GM23338 (cell line): ENCODE results near the gene OXCT2. TPM values are rescaled to one million over a fixed set of nuclear protein-coding genes. Genes with fewer than 3 reads are reported as not detected.
A peak's percentile ranks its signal among the peaks of the same experiment; 100 is the strongest.

ENCODE experiments used
- ATAC-seq: fragments of 200-7000 bp; cut with Tn5 transposase; 3 replicates; pipeline ENCODE4 v1.9.1; 2020
- DNase-seq: peaks from one replicate; pipeline ENCODE4 v3.0.0-alpha.2; 2015; ENCODE audit warnings: low spot score
- H2AFZ ChIP-seq: fragments of 200-600 bp; sonication (generic); 2 replicates; pipeline ENCODE4 v1.8.0; 2016; ENCODE audit warnings: antibody characterized with exemption, mild to moderate bottlenecking, moderate library complexity
- H3F3A ChIP-seq: fragments of 200-600 bp; sonication (generic); replicated peaks from 2 replicates; pipeline ENCODE4 v1.8.0; 2017; ENCODE audit warnings: antibody characterized with exemption, mixed run types, low read depth
- H3K27ac ChIP-seq: fragments of 200-600 bp; sonication (generic); 2 replicates; pipeline ENCODE4 v1.6.1; 2016; ENCODE audit warnings: low read depth
- H3K27me3 ChIP-seq: fragments of 200-600 bp; sonication (generic); 2 replicates; pipeline ENCODE4 v1.8.0; 2016; ENCODE audit warnings: mild to moderate bottlenecking, mixed run types, moderate library complexity; ENCODE audit not compliant: insufficient read depth
- H3K36me3 ChIP-seq: fragments of 200-600 bp; sonication (generic); 2 replicates; pipeline ENCODE4 v1.8.0; 2016; ENCODE audit warnings: mild to moderate bottlenecking; ENCODE audit not compliant: insufficient read depth
- H3K4me1 ChIP-seq: fragments of 200-600 bp; sonication (generic); 2 replicates; pipeline ENCODE4 v1.8.0; 2016; ENCODE audit warnings: mild to moderate bottlenecking, moderate library complexity; ENCODE audit not compliant: insufficient read depth
- H3K4me2 ChIP-seq: fragments of 200-600 bp; sonication (generic); 2 replicates; pipeline ENCODE4 v1.7.1; 2017; ENCODE audit warnings: mixed run types
- H3K4me3 ChIP-seq: fragments of 200-600 bp; sonication (generic); 2 replicates; pipeline ENCODE4 v1.6.1; 2016; ENCODE audit warnings: mixed run types
- H3K79me2 ChIP-seq: fragments of 200-600 bp; sonication (generic); replicated peaks from 2 replicates; pipeline ENCODE4 v1.8.0; 2017; ENCODE audit warnings: mild to moderate bottlenecking; ENCODE audit not compliant: insufficient read depth
- H3K9me2 ChIP-seq: fragments of 200-600 bp; sonication (generic); 2 replicates; pipeline ENCODE4 v1.8.0; 2017; ENCODE audit not compliant: insufficient read depth
- H4K20me1 ChIP-seq: fragments of 200-600 bp; sonication (generic); replicated peaks from 2 replicates; pipeline ENCODE4 v1.8.0; 2017; ENCODE audit warnings: mild to moderate bottlenecking; ENCODE audit not compliant: insufficient read depth
- H3K27ac Mint-ChIP-seq: 2 replicates; pipeline ENCODE4 v1.8.0; 2020; ENCODE audit warnings: inconsistent platforms, mild to moderate bottlenecking, moderate library complexity, mixed read lengths
- H3K27me3 Mint-ChIP-seq: 3 replicates; pipeline ENCODE4 v1.8.0; 2022; ENCODE audit warnings: low read depth, mild to moderate bottlenecking, moderate library complexity, mixed read lengths, inconsistent platforms; ENCODE audit not compliant: insufficient read depth, poor library complexity
- H3K36me3 Mint-ChIP-seq: 3 replicates; pipeline ENCODE4 v1.8.0; 2021; ENCODE audit warnings: low read depth, mild to moderate bottlenecking, inconsistent platforms, moderate library complexity, mixed read lengths
- H3K4me1 Mint-ChIP-seq: 3 replicates; pipeline ENCODE4 v1.8.0; 2020; ENCODE audit warnings: mild to moderate bottlenecking, inconsistent platforms, mixed read lengths
- H3K4me3 Mint-ChIP-seq: 3 replicates; pipeline ENCODE4 v1.8.0; 2021; ENCODE audit warnings: moderate library complexity, mild to moderate bottlenecking, inconsistent platforms, mixed read lengths
- H3K9me3 Mint-ChIP-seq: 3 replicates; pipeline ENCODE4 v1.8.0; 2020; ENCODE audit warnings: moderate library complexity, mild to moderate bottlenecking, inconsistent platforms, mixed read lengths
- CTCF ChIP-seq, 2 experiments: fragments of 200-600 bp in 1 of 2; sonication (generic) in 1 of 2; conservative IDR thresholded peaks; 2 replicates each; pipeline versions ENCODE4 v1.5.1 to v1.6.1; 2016 to 2017; ENCODE audit warnings: antibody characterized with exemption in 2 of 2, low read depth in 2 of 2, mild to moderate bottlenecking in 2 of 2, moderate library complexity in 1 of 2
- ETS1 ChIP-seq: IDR thresholded peaks from 2 replicates; pipeline ENCODE4 v1.6.1; 2016; ENCODE audit warnings: antibody characterized with exemption
- EZH2 ChIP-seq: fragments of 200-600 bp; sonication (generic); IDR thresholded peaks from one replicate; pipeline ENCODE4 v1.8.0; 2017; ENCODE audit warnings: antibody characterized with exemption, mild to moderate bottlenecking, low read depth; ENCODE audit not compliant: unreplicated experiment
- EZH2phosphoT487 ChIP-seq: fragments of 200-600 bp; sonication (generic); IDR thresholded peaks from one replicate; pipeline ENCODE4 v1.8.1; 2018; ENCODE audit warnings: antibody characterized with exemption; ENCODE audit not compliant: unreplicated experiment
- JUNB ChIP-seq: IDR thresholded peaks from one replicate; pipeline ENCODE4 v1.6.1; 2016; ENCODE audit warnings: antibody characterized with exemption; ENCODE audit not compliant: unreplicated experiment
- ZNF331 ChIP-seq: fragments of 250-450 bp; sonication (Bioruptor Pico); IDR thresholded peaks from 2 replicates; pipeline ENCODE4 v1.5.0; 2020; ENCODE audit warnings: low read depth, mild to moderate bottlenecking, moderate library complexity
- ZNF462 ChIP-seq: fragments of 250-450 bp; sonication (Bioruptor Pico); IDR thresholded peaks from 2 replicates; pipeline ENCODE4 v1.5.0; 2020; ENCODE audit warnings: mild to moderate bottlenecking, moderate library complexity
- polyA plus RNA-seq: library from polyadenylated mRNA; unstranded; fragments of >200 nt; fragmentation: Nextera tagmentation; extraction: Ambion mirVana; gene quantifications from 2 replicates; pipeline ENCODE4 v1.2.1, GENCODE V29; 2016
- total RNA-seq: library from RNA; depleted of rRNA; stranded (reverse); fragments of >200 nt; shearing (Covaris generic); gene quantifications from 2 replicates; pipeline ENCODE4 v1.2.3, GENCODE V29; 2014

OXCT2 gene
- total and polyA plus RNA-seq, 2 experiments from 2014 or later, result 1.4 to 2.8 TPM

DNA sequence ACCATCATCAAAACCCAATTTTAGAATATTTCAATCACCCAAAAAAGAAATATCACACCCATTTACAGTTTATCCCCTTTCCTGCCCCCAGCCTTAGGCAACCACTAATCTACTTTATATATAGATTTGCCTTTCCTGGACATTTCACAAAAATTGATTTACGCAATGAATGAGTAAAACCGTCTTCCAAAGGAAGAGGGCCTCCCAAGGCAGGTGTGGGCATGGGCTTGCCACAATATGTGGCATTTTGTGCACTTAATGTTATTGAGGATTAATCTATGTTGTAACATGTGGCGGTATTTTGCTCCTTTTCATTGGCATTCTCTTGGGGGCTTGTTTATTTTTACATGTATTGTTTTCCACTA lies 29.3 kb upstream of the OXCT2 start (continued):
- TF ChIP-seq ZNF462 (CRISPR knock-in tag), result no peak
- TF ChIP-seq ETS1, result no peak
- no peak for TF ChIP-seq EZH2phosphoT487
- no peak for TF ChIP-seq JUNB
- no peak for TF ChIP-seq ZNF331

DNA sequence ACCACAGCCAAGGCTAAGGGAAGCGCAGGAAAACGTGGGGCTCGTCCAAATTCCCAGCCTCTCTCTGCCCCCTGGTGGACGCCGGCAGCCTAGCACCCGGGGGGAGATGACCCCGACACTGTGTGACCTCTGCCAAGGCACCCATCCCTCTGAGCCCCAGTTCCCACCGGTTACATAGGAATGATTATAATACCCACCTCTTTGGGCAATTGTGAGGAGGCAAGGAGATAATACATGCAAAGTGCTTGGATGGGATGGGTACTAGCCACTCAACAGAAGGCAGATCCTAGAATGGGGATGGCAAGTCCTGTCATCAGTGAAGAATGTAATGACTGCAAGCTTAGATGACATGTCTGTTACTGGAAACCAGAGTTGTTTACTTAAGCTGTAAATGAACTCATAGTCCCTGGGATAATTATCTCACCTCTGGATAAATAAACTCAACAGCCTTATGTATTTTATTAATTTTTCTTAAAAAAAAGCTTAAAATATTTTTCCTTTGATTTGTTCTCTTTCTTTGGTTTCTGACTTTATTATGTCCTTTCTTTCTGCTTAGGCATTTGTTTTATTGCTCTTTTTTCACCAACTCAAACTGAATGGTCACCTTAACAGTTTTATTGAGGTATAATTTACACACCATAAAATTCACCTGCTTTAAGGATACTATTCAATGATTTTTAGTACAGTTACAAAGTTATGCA lies 28.8 kb upstream of the OXCT2 start:
- no peaks in the 10 kb centered on the region for H3K36me3 ChIP-seq
- Mint-ChIP-seq H3K4me3 (no peak overlapping the region), H3K27me3 (peaks cover 6% of the 10 kb centered on the region), H3K27ac (no peak overlapping the region), H3K4me1 (peaks cover 11% of the 10 kb centered on the region), H3K36me3 (no peaks in the 10 kb centered on the region), H3K9me3 (peaks cover 2% of the 10 kb centered on the region; the same call in 1 of the 3 replicates)
- H3K9me2 ChIP-seq, result no peaks in the 10 kb centered on the region
- H3K4me2 ChIP-seq, result no peak overlapping the region
- DNase-seq (peak; percentile 78), ATAC-seq (peak; percentile 92)
- peaks cover 7% of the 10 kb centered on the region; the same call in 1 of the 2 replicates for H3K27me3 ChIP-seq
- no peaks in the 10 kb centered on the region for H3F3A ChIP-seq
- H3K79me2 ChIP-seq, result no peaks in the 10 kb centered on the region
- H4K20me1 ChIP-seq, result no peaks in the 10 kb centered on the region; the same call in 1 of the 2 replicates
- peaks cover 14% of the 10 kb centered on the region for H3K4me1 ChIP-seq
- no peak overlapping the region for H3K27ac ChIP-seq
- no peak overlapping the region for H2AFZ ChIP-seq
- H3K4me3 ChIP-seq, result no peak overlapping the region
- TF ChIP-seq CTCF (conservative IDR thresholded peaks at IDR 0.05; ENCODE audit: low read depth in 2 of 2) (peak; percentile 82 to 87), EZH2 (no peak), ETS1 (no peak)
